Fibroblast of skin of right biceps (primary cell): Measurements from ENCODE around the gene SLC37A4.
A peak's percentile ranks its signal among the peaks of the same experiment; 100 is the strongest.
"Not testable (repeated sequence)": the region's sequence is repeated elsewhere in the genome, so short reads cannot be mapped to it uniquely, and the experiment has no call there.

Experiments used
- DNase-seq: peaks from one replicate; pipeline ENCODE4 v3.0.0-alpha.2; 2013

SLC37A4 gene

DNA sequence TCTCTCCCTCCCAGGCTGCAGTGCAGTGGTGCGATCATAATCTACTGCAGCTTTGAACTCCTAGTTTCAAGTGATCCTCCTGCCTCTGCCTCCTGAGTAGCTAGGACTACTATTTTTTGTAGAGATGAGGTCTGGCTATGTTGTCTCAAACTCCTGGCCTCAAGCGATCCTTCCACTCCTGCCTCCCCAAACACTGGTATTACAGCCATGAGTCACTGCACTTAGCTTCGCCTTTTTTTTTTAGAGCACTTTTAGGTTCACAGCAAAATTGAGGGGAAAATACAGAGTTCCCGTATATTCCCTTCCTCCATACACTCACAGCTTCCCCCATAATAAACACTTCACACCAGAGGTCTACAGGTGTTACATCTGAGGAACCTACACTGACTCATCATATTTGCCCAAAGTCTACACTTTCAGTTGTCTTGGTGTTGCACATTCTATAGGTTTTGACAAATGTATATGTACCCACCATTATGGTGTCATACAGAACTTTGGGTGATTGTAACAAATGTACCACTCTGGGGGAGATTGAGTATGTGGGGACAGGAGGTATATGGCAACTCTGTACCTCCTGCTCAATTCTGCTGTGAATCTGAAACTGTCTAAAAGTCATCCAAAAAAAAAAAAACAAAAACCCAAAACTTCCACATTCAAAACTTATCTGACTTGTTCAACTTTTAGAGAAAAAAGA, 11.3 kb upstream of the SLC37A4 start:
- DNase-seq, result no peak

DNA sequence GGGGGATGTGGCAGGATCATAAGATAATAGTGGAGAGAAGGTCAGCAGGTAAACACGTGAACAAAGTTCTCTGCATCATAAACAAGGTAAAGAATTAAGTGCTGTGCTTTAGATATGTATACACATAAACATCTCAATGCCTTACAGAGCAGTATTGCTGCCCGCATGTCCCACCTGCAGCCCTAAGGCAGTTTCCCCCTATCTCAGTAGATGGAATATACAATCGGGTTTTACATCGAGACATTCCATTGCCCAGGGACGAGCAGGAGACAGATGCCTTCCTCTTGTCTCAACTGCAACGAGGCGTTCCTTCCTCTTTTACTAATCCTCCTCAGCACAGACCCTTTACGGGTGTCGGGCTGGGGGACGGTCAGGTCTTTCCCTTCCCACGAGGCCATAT, 8.8 kb upstream of the SLC37A4 start:
- DNase-seq, result not testable (repeated sequence)

DNA sequence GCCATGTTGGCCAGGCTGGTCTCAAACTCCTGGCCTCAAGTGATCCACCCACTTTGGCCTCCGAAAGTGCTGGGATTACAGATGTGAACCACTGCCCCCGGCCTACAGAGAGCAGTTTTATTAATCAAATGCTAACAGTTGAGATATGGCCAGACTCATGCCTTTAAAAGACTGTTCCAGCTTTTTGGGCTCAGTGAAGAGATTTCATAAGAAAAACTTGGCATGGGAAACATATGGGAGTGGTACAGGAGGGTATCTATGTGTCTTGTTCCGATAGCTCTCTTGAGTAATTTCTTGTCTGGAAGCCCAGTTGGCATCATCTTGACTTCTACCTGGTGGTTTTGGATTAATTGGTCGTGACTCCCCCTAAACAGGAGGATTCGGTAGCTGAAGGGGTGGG, 8.2 kb upstream of the SLC37A4 start:
- DNase-seq, result no peak

DNA sequence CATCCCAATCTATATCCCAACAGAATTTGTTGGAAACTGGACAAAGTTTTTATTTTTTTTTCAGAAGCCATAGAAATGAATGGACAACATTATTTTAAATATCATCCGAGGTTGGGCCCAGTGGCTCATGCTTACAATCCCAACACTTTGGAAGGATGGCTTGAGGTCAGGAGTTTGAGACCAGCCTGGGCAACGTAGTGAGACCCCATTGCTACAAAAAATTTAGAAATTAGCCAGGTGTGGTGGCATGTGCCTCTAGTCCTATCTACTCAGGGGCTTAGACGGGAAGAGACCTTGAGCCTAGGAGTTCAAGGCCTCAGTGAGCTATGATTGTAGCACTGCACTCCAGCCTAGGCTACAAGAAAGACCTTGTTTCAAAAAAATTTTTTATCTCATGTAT, 4.1 kb upstream of the SLC37A4 start:
- no peak for DNase-seq

DNA sequence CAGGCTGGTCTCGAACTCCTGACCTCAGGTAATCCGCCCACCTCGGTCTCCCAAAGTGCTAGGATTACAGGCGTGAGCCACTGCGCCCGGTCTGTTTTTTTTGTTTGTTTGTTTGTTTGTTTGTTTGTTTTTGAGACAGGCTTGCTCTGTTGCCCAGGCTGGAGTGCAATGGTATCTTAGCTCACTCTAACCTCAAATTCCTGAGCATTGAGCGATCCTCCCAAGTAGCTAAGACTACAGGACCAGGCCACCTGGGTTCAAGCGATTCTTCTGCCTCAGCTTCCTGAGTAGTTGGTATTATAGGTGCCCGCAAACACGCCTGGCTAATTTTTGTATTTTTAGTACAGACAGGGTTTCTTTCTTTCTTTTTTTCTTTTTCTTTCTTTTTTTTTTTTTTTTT, 2.7 kb upstream of the SLC37A4 start:
- not testable (repeated sequence) for DNase-seq

DNA sequence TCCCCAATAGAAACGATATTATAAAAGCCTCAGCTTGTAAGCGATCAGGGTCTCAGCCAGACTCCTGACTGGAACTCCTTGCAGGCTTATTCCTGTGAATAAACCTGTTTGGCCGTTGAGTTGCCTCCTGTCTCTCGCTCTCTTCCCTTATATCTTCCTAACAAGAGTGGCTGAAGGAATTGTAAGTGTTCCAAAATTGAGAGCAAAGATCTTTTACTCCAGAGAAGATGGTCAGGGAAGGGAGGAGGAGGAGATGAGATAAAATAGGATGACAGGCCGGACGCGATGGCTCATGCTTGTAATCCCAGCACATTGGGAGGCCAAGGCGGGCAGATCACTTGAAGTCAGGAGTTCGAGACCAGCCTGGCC, 1.2 kb upstream of the SLC37A4 start:
- no peak for DNase-seq

DNA sequence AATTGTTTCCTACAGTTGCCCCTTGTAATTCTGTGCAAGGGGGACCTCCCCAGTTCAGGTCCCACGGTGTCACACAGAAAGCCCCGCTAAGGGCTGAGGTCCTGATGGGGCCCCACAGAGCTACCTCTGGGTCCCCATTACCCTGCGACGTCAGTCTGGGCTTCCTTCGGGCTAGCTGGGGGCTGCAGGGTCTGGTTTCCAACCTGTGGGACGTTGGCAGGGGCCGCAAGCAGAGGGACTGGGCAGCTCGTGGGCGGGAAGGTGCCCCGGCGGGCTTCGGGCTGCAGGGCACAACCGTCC, 698 bp downstream of the SLC37A4 start:
- no peak for DNase-seq

DNA sequence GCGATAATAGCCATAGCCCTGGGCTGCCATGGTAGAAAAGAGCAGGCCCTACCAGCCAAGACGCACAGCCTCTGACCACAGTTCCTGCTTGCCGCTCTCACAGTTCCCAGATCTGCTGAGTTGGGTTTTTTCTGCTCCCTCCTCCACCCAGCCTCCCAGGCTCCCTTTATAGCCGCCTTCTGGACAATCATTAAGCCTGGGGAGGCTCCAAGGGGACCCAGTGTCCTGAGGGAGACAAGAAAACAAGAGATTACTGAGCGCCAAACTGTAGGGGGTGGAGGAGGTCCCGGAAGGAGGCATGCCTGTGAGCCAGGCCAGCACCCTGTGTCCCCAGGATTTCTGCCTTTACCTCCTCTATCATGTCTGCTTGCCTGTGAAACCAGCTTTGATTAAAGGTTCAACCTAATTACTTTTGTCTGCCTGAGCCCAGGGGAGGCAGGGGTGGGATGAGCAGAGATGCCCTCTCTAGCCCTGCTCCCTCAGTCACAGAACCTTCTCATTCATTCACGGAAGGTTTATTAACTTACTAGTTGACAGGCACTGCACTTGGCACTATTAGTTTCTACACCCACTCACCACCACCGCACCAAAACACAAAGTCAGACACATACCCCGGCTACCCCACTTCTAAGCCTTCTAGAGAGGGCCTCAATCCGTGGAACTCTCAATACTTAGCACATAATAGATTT, 1.2 kb downstream of the SLC37A4 start:
- no peak for DNase-seq

DNA sequence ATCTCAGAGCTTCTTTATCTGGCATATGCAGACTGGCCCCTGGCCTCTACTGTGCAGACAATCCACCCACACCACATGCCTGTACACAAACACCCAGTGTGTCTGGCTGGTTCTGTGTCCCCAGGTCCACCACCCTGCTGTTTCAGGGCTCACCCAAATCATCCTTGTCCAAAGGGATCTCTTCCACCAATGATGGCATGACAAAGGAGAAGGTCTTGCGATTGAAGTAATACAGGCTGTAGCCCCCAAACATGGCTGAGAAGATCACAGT, 1.7 kb downstream of the SLC37A4 start:
- DNase-seq, result no peak

DNA sequence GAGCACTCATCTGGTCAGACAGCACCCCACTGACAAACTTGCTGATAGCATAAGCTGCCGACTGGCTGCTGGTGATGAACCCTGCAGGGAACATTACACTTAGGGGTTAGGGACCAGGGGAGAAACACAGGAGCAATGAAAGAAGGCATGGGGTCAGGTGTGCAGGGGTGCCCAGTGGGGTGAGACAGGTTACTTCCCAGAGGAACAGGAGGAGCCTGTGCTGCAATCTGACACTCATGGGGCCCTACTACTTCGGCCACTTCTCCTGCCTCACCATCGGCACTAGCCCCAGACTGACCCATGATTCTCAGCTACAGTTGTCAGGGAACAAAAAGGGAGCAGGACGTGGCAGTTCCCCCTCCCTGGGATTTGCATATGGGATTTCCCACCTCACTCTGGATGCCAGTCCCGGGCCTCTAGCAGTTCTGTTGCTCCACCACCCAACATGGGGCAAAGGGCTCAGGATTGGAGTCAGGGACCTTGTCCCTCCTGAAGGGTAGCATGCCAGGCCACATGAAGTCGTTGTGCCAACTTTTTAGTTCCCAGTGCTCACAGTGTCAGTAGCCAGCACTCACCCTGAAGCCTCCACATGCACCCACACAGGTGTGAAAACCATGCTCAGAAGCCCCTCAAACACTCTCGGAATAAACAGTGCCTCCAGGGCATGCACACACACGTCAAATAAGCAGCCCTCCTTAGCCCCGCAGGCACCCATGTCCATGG, 2.2 kb downstream of the SLC37A4 start:
- DNase-seq, result no peak

DNA sequence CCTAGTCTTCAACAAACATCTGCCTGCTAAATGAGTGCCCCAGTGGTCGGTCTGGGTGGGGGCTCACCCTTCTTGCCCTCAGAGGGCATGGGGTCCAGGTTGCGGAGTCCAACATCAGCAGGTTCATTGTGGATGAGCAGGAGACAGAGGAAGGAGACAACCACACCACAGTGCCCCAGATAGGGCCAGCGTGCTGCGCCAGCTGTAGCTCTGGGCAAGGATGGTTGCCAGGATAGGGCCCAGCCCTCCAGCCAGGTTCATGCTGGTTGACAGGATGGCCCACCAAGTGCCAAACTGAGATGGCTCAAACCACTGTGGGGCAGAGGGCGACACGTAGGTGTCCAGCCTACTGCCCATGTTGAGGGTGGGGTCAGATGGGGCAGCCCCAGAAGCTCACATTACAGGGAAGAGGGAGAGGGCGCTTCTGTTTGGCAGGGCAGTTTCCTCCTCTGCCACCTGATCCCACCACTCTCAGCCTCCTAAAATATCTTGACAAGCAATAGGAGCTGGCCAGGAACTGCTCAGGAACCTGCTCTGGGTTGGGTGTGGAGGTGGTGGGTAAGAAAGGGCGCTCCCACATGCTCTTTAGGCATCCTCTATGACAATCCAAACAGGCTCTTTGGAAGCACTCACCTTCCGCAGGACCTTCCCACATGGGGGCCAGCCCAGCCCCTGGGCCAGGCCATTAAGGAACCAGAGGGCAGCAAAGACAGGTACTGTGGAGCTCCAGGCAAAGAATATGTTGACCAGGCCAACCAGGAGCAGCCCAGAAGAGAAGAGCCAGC, 2.9 kb downstream of the SLC37A4 start:
- no peak for DNase-seq

DNA sequence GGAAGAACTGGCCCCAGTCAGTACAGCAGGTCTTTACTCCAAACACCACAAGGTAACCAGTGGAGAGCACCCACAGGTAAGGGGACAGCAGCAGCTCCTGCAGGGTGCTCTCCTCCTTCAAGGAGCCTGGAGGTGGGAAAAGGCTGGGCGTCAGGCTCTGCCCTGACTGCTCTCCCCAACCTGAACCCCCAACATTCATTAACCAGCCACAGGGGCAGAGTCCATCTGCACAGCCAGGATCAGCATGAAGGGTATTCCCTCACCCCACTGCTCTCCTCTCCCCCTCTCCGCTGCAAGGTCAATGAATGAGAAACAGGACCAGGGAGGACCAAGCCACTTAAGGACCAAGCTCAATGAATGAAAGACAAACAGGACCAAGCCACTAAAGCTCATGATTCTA, 3.7 kb downstream of the SLC37A4 start:
- DNase-seq, result no peak

DNA sequence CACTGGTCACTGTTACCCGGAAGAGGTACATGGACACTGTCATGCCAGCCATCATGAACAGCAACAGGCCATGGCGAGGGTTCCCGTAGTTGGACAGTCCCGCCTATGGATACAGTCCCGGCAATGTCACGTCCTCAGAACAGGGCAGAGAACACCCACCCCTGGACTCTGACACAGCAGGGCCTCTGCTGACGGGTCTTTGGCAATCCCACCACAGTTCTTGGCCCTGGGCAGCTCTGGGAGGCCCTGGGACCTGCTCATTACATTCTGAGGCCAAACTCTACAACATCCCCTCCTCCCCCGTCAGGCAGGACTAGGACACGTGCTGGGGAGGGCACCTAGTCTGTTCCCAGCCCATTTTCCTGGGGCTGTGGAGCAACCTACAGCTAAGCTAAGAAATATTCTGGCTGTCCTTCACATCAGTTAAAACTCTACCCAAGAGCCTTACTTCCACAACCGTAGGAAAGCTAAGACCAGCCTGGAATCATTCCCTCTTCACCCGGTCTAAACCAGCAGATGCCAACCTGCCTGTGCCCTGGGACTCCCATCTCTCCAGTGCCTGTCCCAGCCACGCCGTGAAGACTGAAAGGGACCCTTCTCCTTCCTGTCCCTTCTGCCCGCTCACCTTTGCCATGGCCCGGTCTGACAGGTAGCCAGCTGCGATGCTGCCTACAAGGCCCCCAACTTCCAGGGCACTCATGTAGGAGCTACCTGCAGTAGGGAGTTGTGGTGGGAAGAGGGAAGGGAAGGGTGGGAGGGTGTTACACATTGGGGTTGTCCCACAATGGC, 4.5 kb downstream of the SLC37A4 start:
- no peak for DNase-seq

DNA sequence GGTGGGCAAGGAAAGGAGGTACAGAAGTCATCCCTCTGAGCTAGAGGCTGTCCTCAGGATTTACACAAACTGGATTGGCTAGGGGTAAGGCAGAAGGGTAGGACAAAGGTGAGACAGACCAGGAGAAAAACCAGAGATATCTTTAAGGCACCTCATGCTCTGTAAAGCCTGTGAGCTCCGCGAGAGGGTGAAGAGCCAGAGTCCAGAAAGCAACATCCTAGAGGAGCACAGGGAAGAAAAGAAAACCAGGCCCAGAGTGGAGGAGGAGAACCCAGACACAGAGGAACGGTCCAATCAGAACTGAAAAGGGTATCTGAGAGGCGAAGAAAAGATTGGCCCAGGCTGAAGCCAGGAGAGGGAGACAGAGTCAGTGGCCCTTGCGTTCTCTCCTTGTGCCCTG, 5.1 kb downstream of the SLC37A4 start:
- no peak for DNase-seq

DNA sequence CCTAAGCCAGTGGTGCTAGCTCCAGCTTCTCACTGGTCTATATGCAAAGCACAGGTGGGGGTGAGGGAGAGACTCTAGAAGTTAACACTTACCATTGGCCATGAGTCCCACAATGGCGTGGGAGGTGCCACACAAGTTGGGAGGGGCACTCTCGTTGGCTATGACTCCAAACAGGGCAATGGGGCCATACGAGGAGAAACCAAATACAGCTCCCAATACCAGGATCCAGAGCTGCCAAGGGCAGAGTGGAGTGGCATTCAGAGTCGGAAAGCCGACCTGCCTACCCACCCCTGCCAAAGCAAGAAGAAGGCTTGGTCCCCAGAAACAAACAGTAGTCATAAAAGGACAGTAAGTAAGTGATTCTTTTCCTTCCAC, 5.6 kb downstream of the SLC37A4 start:
- no peak for DNase-seq

DNA sequence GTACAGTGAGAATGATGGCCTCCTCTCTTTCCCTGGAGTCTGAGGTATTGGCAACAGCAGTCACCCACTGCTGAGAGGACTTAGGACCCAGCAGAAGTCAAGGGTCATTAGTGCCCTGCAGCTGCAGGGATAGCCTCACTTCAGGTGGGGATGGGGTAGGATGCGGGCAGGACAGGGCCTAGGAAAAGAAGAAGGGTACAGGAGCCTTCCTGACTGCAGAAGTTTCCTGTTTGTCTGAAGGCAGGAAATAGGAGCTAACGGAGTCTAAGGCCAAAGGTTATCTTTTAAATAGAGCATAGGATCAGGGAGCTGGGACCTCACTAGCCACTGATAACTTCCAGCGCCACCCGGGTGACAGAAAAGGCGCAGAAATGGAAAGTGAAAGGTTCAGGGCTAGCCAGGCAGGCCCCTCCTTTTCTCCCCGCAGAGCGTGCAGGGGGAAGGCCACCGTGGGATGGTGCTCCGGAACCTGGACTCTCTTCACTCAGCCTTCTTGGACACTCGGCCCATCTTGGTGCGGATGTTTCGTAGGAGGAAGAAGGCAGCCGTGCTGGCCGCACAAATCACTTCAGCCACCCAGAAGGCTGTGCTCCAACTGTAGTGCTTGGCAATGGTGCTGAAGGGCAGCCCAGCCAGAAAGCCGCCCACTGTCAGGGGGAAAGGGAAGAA, 6.1 kb downstream of the SLC37A4 start:
- no peak for DNase-seq

DNA sequence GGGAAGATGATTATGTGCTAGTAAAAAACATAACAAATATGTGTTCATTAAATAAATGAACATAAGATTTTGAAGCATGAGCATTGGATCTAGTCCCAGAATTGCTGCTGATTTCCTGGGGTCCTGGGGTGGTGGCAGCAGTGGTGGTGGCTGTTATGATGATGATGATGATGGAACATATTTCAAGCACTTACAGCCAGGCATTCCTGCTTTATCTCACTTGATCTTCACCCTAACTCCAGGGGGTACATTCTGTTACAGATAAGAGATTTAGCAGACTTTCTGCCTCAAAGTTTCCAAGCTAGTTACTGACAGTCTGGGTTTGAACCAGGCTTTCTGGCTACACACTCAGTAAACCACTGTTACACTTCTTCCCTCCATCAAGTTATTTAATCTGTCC, 6.9 kb downstream of the SLC37A4 start:
- peak; percentile 37 for DNase-seq

DNA sequence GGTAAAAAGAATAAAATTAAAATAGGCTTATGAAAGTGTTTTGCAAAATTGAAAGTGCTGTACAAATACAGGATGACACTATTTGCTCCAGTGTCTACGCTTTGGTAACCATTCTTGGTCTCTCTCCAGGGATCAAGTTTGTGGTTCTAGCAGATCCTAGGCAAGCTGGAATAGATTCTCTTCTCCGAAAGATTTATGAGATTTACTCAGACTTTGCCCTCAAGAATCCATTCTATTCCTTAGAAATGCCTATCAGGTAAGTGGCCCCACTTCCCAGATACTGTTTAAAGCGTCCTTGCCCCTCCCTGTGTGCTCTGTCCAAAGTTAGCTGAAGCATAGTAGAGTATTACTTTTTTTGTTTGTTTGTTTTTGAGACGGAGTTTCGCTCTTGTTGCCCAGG, 9.0 kb downstream of the SLC37A4 start:
- no peak for DNase-seq

DNA sequence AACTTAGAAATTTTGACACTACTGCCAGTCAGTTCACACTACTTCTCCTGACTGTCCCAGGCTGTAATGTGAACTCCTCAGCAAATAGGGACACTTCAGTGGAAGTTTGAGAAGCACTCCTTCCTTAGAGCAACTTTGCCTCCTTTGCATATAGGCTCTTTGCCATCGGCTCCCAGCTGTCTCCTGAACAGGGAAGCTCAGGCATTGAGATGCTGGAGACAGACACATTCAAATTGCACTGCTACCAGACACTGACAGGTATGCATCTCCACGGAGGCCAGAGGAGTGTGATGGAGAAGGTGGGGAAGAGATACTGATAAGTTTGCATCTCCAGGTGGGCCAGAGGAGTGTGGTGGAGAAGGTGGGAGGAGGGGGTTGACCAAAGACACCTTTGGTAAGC, 10.7 kb downstream of the SLC37A4 start:
- no peak for DNase-seq

DNA sequence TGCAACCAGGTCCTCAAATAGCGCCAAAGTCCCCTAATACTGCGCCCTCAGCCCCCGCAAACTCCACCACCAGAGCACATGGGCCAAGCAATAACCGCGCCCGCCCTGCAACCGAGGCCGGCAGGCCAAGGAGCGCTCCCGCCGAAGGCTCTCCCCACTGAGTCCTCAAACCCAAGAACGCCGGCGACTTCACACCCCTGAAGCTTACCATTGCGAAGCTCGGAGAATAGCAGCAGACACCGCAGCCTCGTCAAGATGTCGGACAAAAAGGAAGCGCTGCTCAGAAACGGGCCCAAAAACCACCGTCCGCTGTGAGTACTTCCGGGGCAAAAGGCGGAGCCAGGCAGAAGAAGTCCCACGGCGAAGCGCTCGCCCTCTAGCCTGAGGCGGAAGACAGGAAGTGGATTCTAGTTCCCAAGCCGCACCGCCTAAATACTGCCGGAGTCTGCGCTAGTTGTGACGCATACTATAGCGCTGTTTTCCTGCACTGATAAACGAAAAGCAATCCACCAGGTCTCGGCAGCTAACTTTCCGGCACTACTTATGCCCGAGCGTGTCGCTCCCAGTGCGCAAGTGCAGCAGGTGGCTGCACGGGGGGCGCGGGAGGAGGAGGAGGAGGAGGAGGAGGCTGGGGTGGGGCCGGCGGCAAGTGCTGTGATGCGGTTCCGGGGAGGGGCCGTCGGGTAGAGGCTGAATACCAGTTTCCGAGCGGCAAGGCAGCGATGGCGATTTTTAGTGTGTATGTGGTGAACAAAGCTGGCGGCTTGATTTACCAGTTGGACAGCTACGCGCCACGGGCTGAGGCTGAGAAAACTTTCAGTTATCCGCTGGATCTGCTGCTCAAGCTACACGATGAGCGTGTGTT, 12.4 kb downstream of the SLC37A4 start, which contains the start of the genes RPS25 and TRAPPC4:
RPS25 (minus strand) TSS at position 270 of the 865 bp plus-strand sequence; CDS start at position 211, 59 bp downstream.
TRAPPC4 (plus strand) TSS at position 693 of the 865 bp plus-strand sequence; CDS start at position 723, 30 bp downstream.
- peak; percentile 96 for DNase-seq

DNA sequence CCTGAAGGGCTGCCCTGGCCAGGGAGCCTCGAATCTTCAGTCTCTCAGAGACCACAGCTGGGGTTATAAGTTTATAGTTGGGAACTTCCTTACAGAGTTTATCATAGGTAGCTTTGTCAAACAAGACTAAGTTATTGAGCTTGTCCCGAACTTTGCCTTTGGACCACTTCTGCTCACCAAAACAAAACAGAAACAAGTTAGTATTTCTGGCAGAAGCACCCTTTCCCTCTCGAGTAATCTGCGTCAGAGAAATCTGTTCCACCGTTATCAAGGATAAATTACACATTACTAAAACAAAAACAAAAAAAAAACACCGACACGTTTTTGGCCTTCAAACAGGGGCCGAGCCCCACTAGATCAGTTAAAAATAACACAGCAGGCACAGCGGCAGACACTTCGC, 13.3 kb downstream of the SLC37A4 start:
- not testable (repeated sequence) for DNase-seq
